ENCODE measurements around the gene C16orf96.

Gene C16orf96

GRCh38 chr16:4637501-4638166, 81.5 kb downstream of the C16orf96 start:
- in situ Hi-C loops (cut with HindIII; ENCODE audit: low sequenced_read_pairs), result no loop called here

- in situ Hi-C loops (cut with HindIII; ENCODE audit: low sequenced_read_pairs), result no loop called here
These were observed 83.9 kb downstream of the C16orf96 start for GRCh38 chr16:4639899-4640509.

DNA sequence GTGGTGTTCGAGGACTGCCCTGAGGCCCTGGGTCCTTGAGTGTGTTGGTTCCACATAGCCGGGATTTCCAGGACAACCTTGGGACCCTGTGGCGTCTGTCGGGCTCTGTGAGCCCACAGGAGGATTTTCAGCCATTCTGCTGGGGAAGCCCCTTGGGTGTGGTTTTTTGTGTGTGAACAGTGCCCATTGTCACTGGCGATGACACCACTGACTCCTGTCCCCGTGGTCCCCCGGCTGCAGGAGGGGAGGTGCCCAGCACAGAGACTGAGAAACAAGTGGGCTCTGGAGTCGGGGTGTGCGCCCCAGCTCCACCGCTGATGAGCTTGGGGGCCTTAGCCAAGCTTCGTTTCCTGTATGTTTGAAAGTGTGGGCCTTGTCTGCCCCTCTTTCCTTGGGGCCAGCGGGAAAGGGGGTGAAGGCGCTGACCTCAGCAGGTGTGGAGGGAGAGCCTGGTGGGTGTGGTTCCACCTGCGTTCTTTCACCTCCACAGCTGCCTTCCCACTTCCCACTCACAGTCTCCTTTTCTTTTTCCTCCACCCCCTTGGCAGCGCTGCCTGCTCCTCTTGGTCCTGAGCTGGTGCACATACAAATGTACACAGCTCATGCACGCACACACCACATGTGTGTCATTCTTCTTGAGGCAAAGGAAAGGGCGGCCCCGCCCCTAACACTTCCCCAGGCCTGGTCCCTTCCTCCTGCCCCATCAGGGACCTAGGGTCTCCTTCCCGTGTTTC, 84.6 kb downstream of the C16orf96 start:
- in situ Hi-C loops (cut with HindIII; ENCODE audit: low sequenced_read_pairs), result no loop called here

GRCh38 chr16:4641306-4641687, 85.2 kb downstream of the C16orf96 start:
- in situ Hi-C loops (cut with HindIII; ENCODE audit: low sequenced_read_pairs), result no loop called here

GRCh38 chr16:4641895-4642294, 85.8 kb downstream of the C16orf96 start:
- in situ Hi-C loops (cut with HindIII; ENCODE audit: low sequenced_read_pairs), result no loop called here

- in situ Hi-C loops (cut with HindIII; ENCODE audit: low sequenced_read_pairs), result no loop called here
These were observed 90.9 kb downstream of the C16orf96 start for GRCh38 chr16:4646773-4647643.

- in situ Hi-C loops (cut with HindIII; ENCODE audit: low sequenced_read_pairs), result no loop called here
These were observed 91.5 kb downstream of the C16orf96 start for GRCh38 chr16:4647644-4647980.

GRCh38 chr16:4648917-4649316, 92.8 kb downstream of the C16orf96 start:
- in situ Hi-C loops (cut with HindIII; ENCODE audit: low sequenced_read_pairs), result no loop called here

GRCh38 chr16:4649744-4650442, 93.8 kb downstream of the C16orf96 start:
- in situ Hi-C loops (cut with HindIII; ENCODE audit: low sequenced_read_pairs), result no loop called here

All from DLD1 (cell line).